ENCODE measurements around the gene RXRA.

The RXRA gene

GRCh38 chr9:134424818-134425217 lies 98.6 kb downstream of the RXRA start:
- H3K36me3 ChIP-seq (ENCODE audit: insufficient read depth, low read length) = peaks cover 10% of the 10 kb centered on the region
- no peak overlapping the region for H2AFZ ChIP-seq (ENCODE audit: low read depth, low read length)
- no peaks in the 10 kb centered on the region for H3K4me1 ChIP-seq (ENCODE audit: insufficient read depth, low read length)
- no peak overlapping the region for H3K4me3 ChIP-seq (ENCODE audit: low read length)
- H3K27me3 ChIP-seq (ENCODE audit: insufficient read depth, low read length) = no peaks in the 10 kb centered on the region
- no peaks in the 10 kb centered on the region for H3K9me3 ChIP-seq (ENCODE audit: low read length)

GRCh38 chr9:134425401-134425800 lies 99.1 kb downstream of the RXRA start:
- Histone ChIP-seq H3K36me3 (ENCODE audit: insufficient read depth, low read length) (peaks cover 10% of the 10 kb centered on the region), H3K27me3 (ENCODE audit: insufficient read depth, low read length) (no peaks in the 10 kb centered on the region), H3K4me1 (ENCODE audit: insufficient read depth, low read length) (no peaks in the 10 kb centered on the region), H2AFZ (ENCODE audit: low read depth, low read length) (no peak overlapping the region), H3K9me3 (ENCODE audit: low read length) (no peaks in the 10 kb centered on the region), H3K4me3 (ENCODE audit: low read length) (no peak overlapping the region)

- Histone ChIP-seq H3K4me3 (ENCODE audit: low read length) (no peak overlapping the region), H2AFZ (ENCODE audit: low read depth, low read length) (no peak overlapping the region), H3K27me3 (ENCODE audit: insufficient read depth, low read length) (no peaks in the 10 kb centered on the region), H3K4me1 (ENCODE audit: insufficient read depth, low read length) (no peaks in the 10 kb centered on the region), H3K36me3 (ENCODE audit: insufficient read depth, low read length) (peaks cover 10% of the 10 kb centered on the region), H3K9me3 (ENCODE audit: low read length) (no peaks in the 10 kb centered on the region)
Observed at GRCh38 chr9:134425812-134426211, 99.6 kb downstream of the RXRA start.

DNA sequence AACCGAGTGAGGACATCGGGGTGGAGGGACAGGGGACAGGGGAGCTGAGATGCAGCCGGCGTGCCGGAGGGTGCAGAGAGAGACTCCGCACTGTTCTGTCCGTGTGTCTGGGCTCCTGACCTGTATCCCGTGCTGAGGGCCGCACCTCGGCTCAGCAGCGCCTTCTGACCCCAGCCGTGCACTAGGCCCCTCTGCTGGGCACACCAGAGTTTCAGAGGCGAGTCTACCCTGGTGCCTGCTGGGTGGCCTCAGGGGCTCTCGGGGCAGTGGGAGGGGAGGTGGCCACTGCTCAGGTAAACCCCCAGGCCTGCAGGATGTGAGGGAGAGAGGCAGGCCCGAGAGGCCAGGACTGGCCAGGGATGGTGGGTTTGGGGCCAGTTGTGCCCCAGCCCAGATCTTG lies 100.2 kb downstream of the RXRA start:
- no peak overlapping the region for H3K4me3 ChIP-seq (ENCODE audit: low read length)
- H3K9me3 ChIP-seq (ENCODE audit: low read length) = no peaks in the 10 kb centered on the region
- H3K27me3 ChIP-seq (ENCODE audit: insufficient read depth, low read length) = no peaks in the 10 kb centered on the region
- peaks cover 10% of the 10 kb centered on the region for H3K36me3 ChIP-seq (ENCODE audit: insufficient read depth, low read length)
- H2AFZ ChIP-seq (ENCODE audit: low read depth, low read length) = no peak overlapping the region
- H3K4me1 ChIP-seq (ENCODE audit: insufficient read depth, low read length) = no peaks in the 10 kb centered on the region

DNA sequence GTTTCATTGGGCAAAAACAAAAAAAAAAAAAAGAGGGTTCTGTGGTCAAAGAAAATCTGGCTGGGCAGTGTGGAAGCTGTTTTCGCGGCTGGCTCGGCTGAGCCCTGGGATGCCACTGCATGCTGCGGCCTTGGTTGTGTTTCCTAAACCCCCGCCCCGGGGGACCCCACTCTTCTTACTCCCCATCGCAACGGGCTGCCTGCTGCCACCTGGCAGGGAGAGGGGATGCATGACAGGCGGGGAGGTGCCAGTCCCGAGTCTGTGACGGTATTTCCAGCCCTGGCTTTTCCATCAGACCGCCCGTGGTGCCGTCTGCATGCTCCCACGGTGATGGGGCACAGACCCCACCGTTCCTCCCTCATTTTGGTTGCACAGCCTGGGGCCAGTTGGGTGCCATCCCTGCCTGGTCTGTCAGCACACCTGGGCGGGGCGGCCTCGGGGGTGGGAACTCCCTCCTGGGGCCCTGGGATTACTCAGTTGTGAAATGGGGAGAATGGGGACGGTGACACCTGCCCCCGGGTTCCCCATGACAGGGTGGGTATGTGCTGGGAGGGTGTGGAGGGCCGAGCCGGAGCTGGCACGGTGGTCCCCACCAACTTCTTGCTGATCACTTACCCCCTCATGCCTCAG lies 101.0 kb downstream of the RXRA start:
- peaks cover 2% of the 10 kb centered on the region for H3K36me3 ChIP-seq (ENCODE audit: insufficient read depth, low read length)
- no peak overlapping the region for H3K4me3 ChIP-seq (ENCODE audit: low read length)
- no peak overlapping the region for H2AFZ ChIP-seq (ENCODE audit: low read depth, low read length)
- no peaks in the 10 kb centered on the region for H3K4me1 ChIP-seq (ENCODE audit: insufficient read depth, low read length)
- H3K27me3 ChIP-seq (ENCODE audit: insufficient read depth, low read length) = no peaks in the 10 kb centered on the region
- H3K9me3 ChIP-seq (ENCODE audit: low read length) = no peaks in the 10 kb centered on the region

DNA sequence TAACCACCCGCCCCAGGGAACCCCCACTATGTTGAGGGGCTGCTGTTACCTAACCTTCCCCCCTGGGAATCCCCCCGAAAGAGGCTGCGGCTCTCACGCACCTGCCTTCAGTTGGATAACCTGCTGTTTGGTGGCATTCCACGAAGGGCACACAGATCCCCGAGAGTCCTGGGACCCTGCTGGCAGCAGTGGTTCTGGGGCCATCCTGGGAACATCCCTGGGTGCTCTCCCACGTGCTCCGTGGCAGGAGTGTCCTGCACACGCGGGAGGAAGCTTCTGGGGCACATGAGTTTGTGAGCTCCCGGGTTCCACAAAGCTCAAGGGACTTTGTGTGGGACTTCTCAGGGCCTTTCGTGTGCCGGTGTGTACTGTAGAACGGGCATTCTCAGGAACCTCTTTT lies 102.3 kb downstream of the RXRA start:
- H3K4me1 ChIP-seq (ENCODE audit: insufficient read depth, low read length) = no peaks in the 10 kb centered on the region
- H3K36me3 ChIP-seq (ENCODE audit: insufficient read depth, low read length) = no peaks in the 10 kb centered on the region

DNA sequence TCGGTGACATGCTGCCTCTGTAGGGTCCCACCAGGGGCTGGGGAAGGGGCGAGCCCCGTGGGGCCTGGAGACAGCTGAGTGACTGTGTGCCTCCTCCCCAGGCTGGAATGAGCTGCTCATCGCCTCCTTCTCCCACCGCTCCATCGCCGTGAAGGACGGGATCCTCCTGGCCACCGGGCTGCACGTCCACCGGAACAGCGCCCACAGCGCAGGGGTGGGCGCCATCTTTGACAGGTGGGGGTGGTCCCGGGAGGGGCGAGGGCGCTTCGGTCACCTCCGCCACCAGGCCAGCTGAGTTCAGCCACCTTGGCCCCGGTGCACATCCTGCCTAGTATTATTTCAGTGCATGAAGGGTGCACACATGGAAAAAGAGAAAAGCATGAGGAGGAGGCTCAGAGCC lies 102.8 kb downstream of the RXRA start:
- no peak overlapping the region for H3K4me3 ChIP-seq (ENCODE audit: low read length)
- H2AFZ ChIP-seq (ENCODE audit: low read depth, low read length) = no peak overlapping the region
- H3K36me3 ChIP-seq (ENCODE audit: insufficient read depth, low read length) = peaks cover under 1% of the 10 kb centered on the region
- no peaks in the 10 kb centered on the region for H3K27me3 ChIP-seq (ENCODE audit: insufficient read depth, low read length)
- no peaks in the 10 kb centered on the region for H3K9me3 ChIP-seq (ENCODE audit: low read length)
- H3K4me1 ChIP-seq (ENCODE audit: insufficient read depth, low read length) = no peaks in the 10 kb centered on the region

More for the DNA sequence above, 102.3 kb downstream of the RXRA start:
- Histone ChIP-seq H3K9me3 (ENCODE audit: low read length) (no peaks in the 10 kb centered on the region), H2AFZ (ENCODE audit: low read depth, low read length) (no peak overlapping the region), H3K27me3 (ENCODE audit: insufficient read depth, low read length) (no peaks in the 10 kb centered on the region), H3K4me3 (ENCODE audit: low read length) (no peak overlapping the region)

- Histone ChIP-seq H2AFZ (ENCODE audit: low read depth, low read length) (no peak overlapping the region), H3K4me3 (ENCODE audit: low read length) (no peak overlapping the region), H3K9me3 (ENCODE audit: low read length) (no peaks in the 10 kb centered on the region), H3K36me3 (ENCODE audit: insufficient read depth, low read length) (peaks cover 4% of the 10 kb centered on the region), H3K4me1 (ENCODE audit: insufficient read depth, low read length) (peaks cover 3% of the 10 kb centered on the region), H3K27me3 (ENCODE audit: insufficient read depth, low read length) (no peaks in the 10 kb centered on the region)
Observed at GRCh38 chr9:134429481-134429880, 103.2 kb downstream of the RXRA start.

- Histone ChIP-seq H3K27me3 (ENCODE audit: insufficient read depth, low read length) (no peaks in the 10 kb centered on the region), H3K9me3 (ENCODE audit: low read length) (no peaks in the 10 kb centered on the region), H2AFZ (ENCODE audit: low read depth, low read length) (no peak overlapping the region), H3K4me3 (ENCODE audit: low read length) (no peak overlapping the region), H3K4me1 (ENCODE audit: insufficient read depth, low read length) (peaks cover 15% of the 10 kb centered on the region), H3K36me3 (ENCODE audit: insufficient read depth, low read length) (peaks cover 4% of the 10 kb centered on the region)
Observed at GRCh38 chr9:134431095-134431494, 104.8 kb downstream of the RXRA start.

- peaks cover 4% of the 10 kb centered on the region for H3K36me3 ChIP-seq (ENCODE audit: insufficient read depth, low read length)
- H3K4me1 ChIP-seq (ENCODE audit: insufficient read depth, low read length) = peaks cover 16% of the 10 kb centered on the region
- H3K9me3 ChIP-seq (ENCODE audit: low read length) = no peaks in the 10 kb centered on the region
- no peak overlapping the region for H3K4me3 ChIP-seq (ENCODE audit: low read length)
- H3K27me3 ChIP-seq (ENCODE audit: insufficient read depth, low read length) = no peaks in the 10 kb centered on the region
- H2AFZ ChIP-seq (ENCODE audit: low read depth, low read length) = no peak overlapping the region
Observed at GRCh38 chr9:134431626-134432025, 105.4 kb downstream of the RXRA start.

DNA sequence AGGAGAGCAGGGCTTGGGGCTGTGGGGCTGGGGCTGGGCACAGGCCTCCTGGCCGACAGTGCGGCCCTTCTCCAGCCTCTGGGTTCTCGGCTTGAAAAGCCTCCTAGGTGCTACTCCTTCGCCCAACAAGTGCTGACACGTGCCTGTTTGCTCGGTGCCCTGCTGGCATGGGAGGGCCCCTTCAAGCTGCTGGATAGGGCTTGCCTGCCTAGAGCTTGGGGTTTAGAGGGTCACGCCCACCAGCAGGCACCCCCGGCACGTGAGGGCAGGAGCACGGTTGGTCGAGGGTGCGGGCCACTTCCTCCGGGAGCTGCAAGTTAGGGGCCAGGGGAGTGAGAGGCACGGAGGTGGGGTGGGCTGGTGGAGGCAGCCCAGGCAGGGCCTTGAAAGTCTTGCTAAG lies 106.2 kb downstream of the RXRA start:
- H3K36me3 ChIP-seq (ENCODE audit: insufficient read depth, low read length) = peaks cover 4% of the 10 kb centered on the region
- H3K4me3 ChIP-seq (ENCODE audit: low read length) = no peak overlapping the region
- H3K9me3 ChIP-seq (ENCODE audit: low read length) = no peaks in the 10 kb centered on the region
- no peak overlapping the region for H2AFZ ChIP-seq (ENCODE audit: low read depth, low read length)
- H3K27me3 ChIP-seq (ENCODE audit: insufficient read depth, low read length) = no peaks in the 10 kb centered on the region
- peaks cover 23% of the 10 kb centered on the region for H3K4me1 ChIP-seq (ENCODE audit: insufficient read depth, low read length)

DNA sequence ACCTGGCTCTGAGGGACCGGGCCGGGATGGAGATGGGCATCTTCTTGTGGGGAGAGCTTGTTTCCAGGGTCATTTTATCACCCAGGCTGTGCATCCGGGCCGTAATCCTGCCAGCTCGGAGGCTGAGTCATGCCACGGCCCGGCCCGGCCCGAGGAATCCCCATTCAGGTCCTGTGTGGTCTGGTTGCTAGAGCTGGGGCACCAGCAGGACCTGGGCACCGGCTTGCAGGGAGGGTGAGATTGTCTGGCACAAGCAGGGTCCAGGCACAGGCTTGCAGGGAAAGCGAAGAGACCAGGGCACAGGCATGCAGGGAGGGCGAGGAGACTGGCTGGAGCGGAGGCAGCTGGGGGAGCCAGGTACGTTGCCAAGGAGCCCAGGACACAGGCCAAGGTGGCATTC lies 106.8 kb downstream of the RXRA start:
- Histone ChIP-seq H3K27me3 (ENCODE audit: insufficient read depth, low read length) (no peaks in the 10 kb centered on the region), H2AFZ (ENCODE audit: low read depth, low read length) (no peak overlapping the region), H3K36me3 (ENCODE audit: insufficient read depth, low read length) (peaks cover 4% of the 10 kb centered on the region), H3K4me3 (ENCODE audit: low read length) (no peak overlapping the region), H3K4me1 (ENCODE audit: insufficient read depth, low read length) (peaks cover 23% of the 10 kb centered on the region), H3K9me3 (ENCODE audit: low read length) (no peaks in the 10 kb centered on the region)

GRCh38 chr9:134433909-134434882 lies 107.9 kb downstream of the RXRA start:
- Histone ChIP-seq H3K4me1 (ENCODE audit: insufficient read depth, low read length) (peaks cover 23% of the 10 kb centered on the region), H2AFZ (ENCODE audit: low read depth, low read length) (no peak overlapping the region), H3K9me3 (ENCODE audit: low read length) (no peaks in the 10 kb centered on the region), H3K36me3 (ENCODE audit: insufficient read depth, low read length) (peaks cover 4% of the 10 kb centered on the region), H3K27me3 (ENCODE audit: insufficient read depth, low read length) (no peaks in the 10 kb centered on the region), H3K4me3 (ENCODE audit: low read length) (no peak overlapping the region)
